Lower lobe of right lung (tissue), 2 donors: ENCODE measurements around the gene DUSP23. TPM values are rescaled to one million over a fixed set of nuclear protein-coding genes. Genes with fewer than 3 reads are reported as not detected.

Source experiments
- ATAC-seq, 2 donors: fragments of 200-7000 bp; cut with Tn5 transposase; one replicate each; pipeline ENCODE4 v1.9.1; 2020 to 2022; ENCODE audit warnings: mild to moderate bottlenecking in 2 of 2, moderate library complexity in 2 of 2
- DNase-seq: peaks from one replicate; pipeline ENCODE4 v3.0.0-alpha.2; 2020
- H3K27ac ChIP-seq: fragments of 200-600 bp; one replicate; pipeline ENCODE4 v1.8.0; 2022
- H3K27me3 ChIP-seq: fragments of 200-600 bp; one replicate; pipeline ENCODE4 v1.8.0; 2022; ENCODE audit warnings: low read depth
- H3K36me3 ChIP-seq: fragments of 200-600 bp; one replicate; pipeline ENCODE4 v1.8.0; 2022; ENCODE audit warnings: mild to moderate bottlenecking
- H3K4me1 ChIP-seq: fragments of 200-600 bp; one replicate; pipeline ENCODE4 v1.8.0; 2022
- H3K4me3 ChIP-seq: fragments of 200-600 bp; one replicate; pipeline ENCODE4 v1.8.0; 2022; ENCODE audit warnings: mild to moderate bottlenecking
- H3K9me3 ChIP-seq: fragments of 200-600 bp; one replicate; pipeline ENCODE4 v1.8.0; 2022
- intact Hi-C: fragments of 100-400 bp; cut with DNase I; formaldehyde crosslinking; loops from one replicate; pipeline ENCODE4 v1.11.0; 2022
- total RNA-seq: library from RNA; stranded (reverse); fragmentation: NEBNext Ultra II Directional; extraction: Animal tissue kit (Norgen Biotek cat#: 25700); gene quantifications from one replicate; pipeline ENCODE4 v1.2.1, GENCODE V29; 2021
- TF ChIP-seq, protein P1 (sequence below): fragments of 200-600 bp; IDR thresholded peaks from one replicate; pipeline ENCODE4 v1.8.0; 2022; ENCODE audit warnings: antibody characterized with exemption, mild to moderate bottlenecking
- donor health status: DM: no; HTN: yes; CAD: no; lungs with severe emphysema.

The DUSP23 gene
- total RNA-seq, 1 donor from 2014 or later: 55.5 TPM

DNA sequence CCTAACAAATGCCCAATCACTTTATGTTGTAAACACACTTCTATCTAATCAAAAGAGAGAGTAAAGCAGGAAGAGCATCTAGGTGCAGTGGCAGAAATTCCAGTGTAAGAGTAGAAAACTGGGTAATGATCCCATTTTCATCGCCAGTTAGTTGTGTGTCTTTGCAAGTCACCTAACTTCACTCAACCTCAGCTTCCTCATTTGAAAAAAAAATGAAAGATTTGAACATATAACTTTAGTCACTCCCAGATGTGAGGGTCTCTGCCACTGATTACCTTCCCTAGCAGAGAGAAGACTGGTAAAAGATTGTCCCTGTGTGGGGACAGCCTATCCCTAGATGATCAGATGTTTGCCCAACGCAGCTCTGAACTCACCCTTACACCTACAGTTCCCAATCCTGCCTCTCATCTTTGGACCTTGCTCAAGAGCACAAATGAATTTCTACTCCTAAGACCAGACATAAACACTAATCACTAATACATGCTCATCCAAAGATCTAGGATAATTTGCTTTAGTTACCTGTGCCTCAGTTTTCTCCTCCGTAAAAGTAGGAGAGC is 25.2 kb upstream of the DUSP23 start:
- intact Hi-C loops: no loop called here
- H3K4me3 ChIP-seq: no peak overlapping the region
- TF ChIP-seq, protein P1, sequence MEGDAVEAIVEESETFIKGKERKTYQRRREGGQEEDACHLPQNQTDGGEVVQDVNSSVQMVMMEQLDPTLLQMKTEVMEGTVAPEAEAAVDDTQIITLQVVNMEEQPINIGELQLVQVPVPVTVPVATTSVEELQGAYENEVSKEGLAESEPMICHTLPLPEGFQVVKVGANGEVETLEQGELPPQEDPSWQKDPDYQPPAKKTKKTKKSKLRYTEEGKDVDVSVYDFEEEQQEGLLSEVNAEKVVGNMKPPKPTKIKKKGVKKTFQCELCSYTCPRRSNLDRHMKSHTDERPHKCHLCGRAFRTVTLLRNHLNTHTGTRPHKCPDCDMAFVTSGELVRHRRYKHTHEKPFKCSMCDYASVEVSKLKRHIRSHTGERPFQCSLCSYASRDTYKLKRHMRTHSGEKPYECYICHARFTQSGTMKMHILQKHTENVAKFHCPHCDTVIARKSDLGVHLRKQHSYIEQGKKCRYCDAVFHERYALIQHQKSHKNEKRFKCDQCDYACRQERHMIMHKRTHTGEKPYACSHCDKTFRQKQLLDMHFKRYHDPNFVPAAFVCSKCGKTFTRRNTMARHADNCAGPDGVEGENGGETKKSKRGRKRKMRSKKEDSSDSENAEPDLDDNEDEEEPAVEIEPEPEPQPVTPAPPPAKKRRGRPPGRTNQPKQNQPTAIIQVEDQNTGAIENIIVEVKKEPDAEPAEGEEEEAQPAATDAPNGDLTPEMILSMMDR: no peak
- DNase-seq (no peak), ATAC-seq (no peak)
- no peak overlapping the region for H3K27ac ChIP-seq
- no peaks in the 10 kb centered on the region for H3K27me3 ChIP-seq
- H3K9me3 ChIP-seq: no peaks in the 10 kb centered on the region
- no peaks in the 10 kb centered on the region for H3K36me3 ChIP-seq
- H3K4me1 ChIP-seq: peaks cover 46% of the 10 kb centered on the region

GRCh38 chr1:159756397-159756796 is 24.4 kb upstream of the DUSP23 start:
- H3K4me1 ChIP-seq: peaks cover 42% of the 10 kb centered on the region
- intact Hi-C loops: no loop called here
- TF ChIP-seq, protein P1: no peak

DNA sequence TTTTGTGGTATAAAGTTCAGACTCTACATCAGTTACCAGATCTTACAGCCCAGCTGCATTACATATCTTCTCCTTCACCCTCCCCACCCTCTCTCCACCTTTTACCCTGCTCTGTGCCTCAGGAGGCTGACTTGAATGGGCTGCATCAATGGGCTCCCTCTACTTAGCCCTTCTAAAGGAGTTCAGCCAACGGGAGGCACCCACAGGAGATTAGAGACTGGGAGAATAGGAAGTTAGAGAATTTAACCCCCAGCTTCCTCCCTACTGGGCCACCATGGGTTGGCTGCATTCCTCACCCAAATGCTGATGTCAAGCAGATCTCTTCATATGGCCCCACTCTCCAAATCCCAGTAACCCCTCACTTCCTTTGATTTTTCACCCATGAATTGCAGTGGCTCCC is 17.1 kb upstream of the DUSP23 start:
- ATAC-seq: no peak
- no peak overlapping the region for H3K4me3 ChIP-seq

More at GRCh38 chr1:159756397-159756796, 24.4 kb upstream of the DUSP23 start:
- Histone ChIP-seq H3K9me3 (no peaks in the 10 kb centered on the region), H3K27me3 (no peaks in the 10 kb centered on the region), H3K4me3 (no peak overlapping the region), H3K27ac (no peak overlapping the region), H3K36me3 (no peaks in the 10 kb centered on the region)
- DNase-seq (no peak), ATAC-seq (peak; percentile 33 to 63)

DNA sequence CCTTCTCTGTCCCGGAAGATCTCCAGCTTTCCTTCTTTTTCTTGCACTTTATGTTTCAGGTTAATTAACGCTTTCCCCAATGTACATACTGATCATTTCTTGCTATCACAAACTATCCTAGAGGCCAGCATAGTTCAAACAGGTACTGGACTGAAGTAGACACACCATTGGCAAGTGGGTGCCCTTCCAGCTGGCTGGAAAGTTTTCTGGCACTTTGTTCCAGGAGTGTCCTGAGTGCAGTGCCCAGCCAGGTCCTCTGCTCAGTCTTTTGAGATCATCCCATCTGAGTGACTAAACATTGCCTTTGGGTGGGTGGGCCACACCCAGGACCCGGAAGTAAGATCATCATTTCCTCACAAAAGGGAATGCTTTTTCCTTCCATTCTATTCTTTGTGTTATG is 15.0 kb upstream of the DUSP23 start:
- Histone ChIP-seq H3K4me3 (no peak overlapping the region), H3K4me1 (no peaks in the 10 kb centered on the region), H3K27me3 (no peaks in the 10 kb centered on the region), H3K9me3 (no peaks in the 10 kb centered on the region), H3K36me3 (no peaks in the 10 kb centered on the region), H3K27ac (no peak overlapping the region)
- TF ChIP-seq, protein P1: no peak
- intact Hi-C loops: no loop called here
- DNase-seq (no peak), ATAC-seq (no peak)

More for the DNA sequence above, 17.1 kb upstream of the DUSP23 start:
- Histone ChIP-seq H3K4me1 (no peaks in the 10 kb centered on the region), H3K36me3 (no peaks in the 10 kb centered on the region), H3K27me3 (no peaks in the 10 kb centered on the region), H3K9me3 (no peaks in the 10 kb centered on the region), H3K27ac (no peak overlapping the region)
- intact Hi-C loops: no loop called here
- DNase-seq: no peak
- TF ChIP-seq, protein P1: no peak

GRCh38 chr1:159771127-159771895 is 9.5 kb upstream of the DUSP23 start:
- intact Hi-C loops: no loop called here
- Histone ChIP-seq H3K9me3 (no peaks in the 10 kb centered on the region), H3K27me3 (no peaks in the 10 kb centered on the region), H3K4me3 (no peak overlapping the region), H3K4me1 (no peaks in the 10 kb centered on the region), H3K36me3 (no peaks in the 10 kb centered on the region), H3K27ac (no peak overlapping the region)
- DNase-seq (no peak), ATAC-seq (no peak)
- TF ChIP-seq, protein P1: no peak
